ENCODE measurements around the gene GALNT18. TPM values are rescaled to one million over a fixed set of nuclear protein-coding genes. Genes with fewer than 3 reads are reported as not detected.

Gene GALNT18
- total and polyA plus RNA-seq, 4 donors: 2.1 to 11.0 (median 3.8) TPM

GRCh38 chr11:11604370-11604990 is 17.3 kb downstream of the GALNT18 start (continued):
- TF ChIP-seq ZBTB33 (IDR thresholded peaks at IDR 0.05) (no peak), RAD21 (IDR thresholded peaks at IDR 0.05) (no peak)

GRCh38 chr11:11602011-11602410 is 19.8 kb downstream of the GALNT18 start:
- Histone ChIP-seq H3K4me3 (ENCODE audit: low read depth in 1 of 3, low read length in 3 of 3) (no peak overlapping the region), H3K9me3 (ENCODE audit: control insufficient read depth in 4 of 4, low read length in 3 of 4) (peaks cover 0 to 2% (median 0%) of the 10 kb centered on the region in 4 donors), H3K4me1 (ENCODE audit: control insufficient read depth in 4 of 4, insufficient read depth in 4 of 4, low read length in 3 of 4) (peaks cover 0 to 11% (median 6%) of the 10 kb centered on the region in 4 donors), H3K36me3 (ENCODE audit: control insufficient read depth in 4 of 4, insufficient read depth in 3 of 4, low read depth in 1 of 4, low read length in 3 of 4) (no peaks in the 10 kb centered on the region), H3K27ac (ENCODE audit: low read depth in 1 of 2, low read length in 2 of 2) (no peak overlapping the region), H3K27me3 (ENCODE audit: control insufficient read depth in 4 of 4, insufficient read depth in 4 of 4, low read length in 3 of 4) (no peaks in the 10 kb centered on the region), H3K9ac (ENCODE audit: low read depth in 1 of 2, low read length in 2 of 2) (no peak overlapping the region)
- DNase-seq (ENCODE audit: low spot score): no peak
- TF ChIP-seq RXRA (IDR thresholded peaks at IDR 0.05): no peak
- TF ChIP-seq SP1 (IDR thresholded peaks at IDR 0.05): no peak
- no peak for TF ChIP-seq HNF4A (conservative IDR thresholded peaks at IDR 0.05)
- no peak for TF ChIP-seq CTCF (IDR thresholded peaks at IDR 0.05; ENCODE audit: low read depth, low read length, missing input control)
- TF ChIP-seq YY1 (IDR thresholded peaks at IDR 0.05): no peak
- TF ChIP-seq REST (IDR thresholded peaks at IDR 0.05): no peak
- TF ChIP-seq NR2F2 (IDR thresholded peaks at IDR 0.05): no peak
- TF ChIP-seq HNF4G (IDR thresholded peaks at IDR 0.05): no peak
- no peak for TF ChIP-seq MAX (IDR thresholded peaks at IDR 0.05)
- no peak for TF ChIP-seq TAF1 (conservative IDR thresholded peaks at IDR 0.05)
- TF ChIP-seq EGR1 (IDR thresholded peaks at IDR 0.05; ENCODE audit: low read depth in 2 of 2): no peak

GRCh38 chr11:11600288-11600687 is 21.5 kb downstream of the GALNT18 start:
- H3K4me1 ChIP-seq (ENCODE audit: control insufficient read depth in 4 of 4, insufficient read depth in 4 of 4, low read length in 3 of 4): peaks cover 0 to 11% (median 6%) of the 10 kb centered on the region in 4 donors
- H3K4me3 ChIP-seq (ENCODE audit: low read depth in 1 of 3, low read length in 3 of 3): no peak overlapping the region
- H3K27me3 ChIP-seq (ENCODE audit: control insufficient read depth in 4 of 4, insufficient read depth in 4 of 4, low read length in 3 of 4): no peaks in the 10 kb centered on the region
- H3K36me3 ChIP-seq (ENCODE audit: control insufficient read depth in 4 of 4, insufficient read depth in 3 of 4, low read depth in 1 of 4, low read length in 3 of 4): no peaks in the 10 kb centered on the region
- no peak overlapping the region for H3K27ac ChIP-seq (ENCODE audit: low read depth in 1 of 2, low read length in 2 of 2)
- no peak overlapping the region for H3K9ac ChIP-seq (ENCODE audit: low read depth in 1 of 2, low read length in 2 of 2)
- peaks cover 0 to 2% (median 0%) of the 10 kb centered on the region in 4 donors for H3K9me3 ChIP-seq (ENCODE audit: control insufficient read depth in 4 of 4, low read length in 3 of 4)
- no peak for DNase-seq (ENCODE audit: low spot score)
- TF ChIP-seq REST (IDR thresholded peaks at IDR 0.05): no peak
- TF ChIP-seq RXRA (IDR thresholded peaks at IDR 0.05): no peak
- TF ChIP-seq NR2F2 (IDR thresholded peaks at IDR 0.05): no peak
- TF ChIP-seq GABPA (IDR thresholded peaks at IDR 0.05 in 1 of 2, conservative IDR thresholded peaks at IDR 0.05 in 1 of 2): no peak
- TF ChIP-seq JUND (IDR thresholded peaks at IDR 0.05): no peak
- no peak for TF ChIP-seq FOXA2 (IDR thresholded peaks at IDR 0.05)
- no peak for TF ChIP-seq ATF3 (IDR thresholded peaks at IDR 0.05)
- no peak for TF ChIP-seq EGR1 (IDR thresholded peaks at IDR 0.05; ENCODE audit: low read depth in 2 of 2)

All from liver (tissue), 9 donors.